ENCODE measurements around the gene CMTM4. TPM values are rescaled to one million over a fixed set of nuclear protein-coding genes. Genes with fewer than 3 reads are reported as not detected.
A peak's percentile ranks its signal among the peaks of the same experiment; 100 is the strongest.

The CMTM4 gene
- total RNA-seq, 4 donors from 2014 or later = 12.7 to 21.2 (median 17.2) TPM

GRCh38 chr16:66660422-66661209 lies 35.9 kb downstream of the CMTM4 start:
- 4 to 14% methylated on average over 2 to 7 of the region's 9 CpGs for WGBS, 2 donors (ENCODE audit: low coverage in 1 of 2)
- no peaks in the 10 kb centered on the region for H3K27me3 ChIP-seq
- peaks cover 0 to 32% (median 9%) of the 10 kb centered on the region in 3 donors for H3K4me1 ChIP-seq
- no peak overlapping the region for H3K4me3 ChIP-seq
- TF ChIP-seq CTCF (IDR thresholded peaks at IDR 0.05) (peak in 2 of 4 experiments; percentile 38 to 44), EP300 (IDR thresholded peaks at IDR 0.05) (no peak), POLR2AphosphoS5 (IDR thresholded peaks at IDR 0.05) (peak; percentile 42)
- ATAC-seq = peak; percentile 93
- no peaks in the 10 kb centered on the region for H3K9me3 ChIP-seq
- peak overlapping the region in 3 of 4 donors; percentile 67 to 76 (median 67) for H3K27ac ChIP-seq
- H3K36me3 ChIP-seq = no peaks in the 10 kb centered on the region

- Histone ChIP-seq H3K4me3 (no peak overlapping the region), H3K27me3 (no peaks in the 10 kb centered on the region), H3K9me3 (no peaks in the 10 kb centered on the region), H3K36me3 (no peaks in the 10 kb centered on the region), H3K4me1 (peaks cover 0 to 32% (median 9%) of the 10 kb centered on the region in 3 donors), H3K27ac (no peak overlapping the region)
- no peak for ATAC-seq
- WGBS, 2 donors (ENCODE audit: low coverage in 1 of 2) = 90% methylated on average over 5 of the region's 5 CpGs; no CpG with 5 or more reads in 1 of the 2 donors
- TF ChIP-seq EP300 (IDR thresholded peaks at IDR 0.05) (no peak), POLR2A (IDR thresholded peaks at IDR 0.05) (no peak), POLR2AphosphoS5 (IDR thresholded peaks at IDR 0.05) (no peak), CTCF (IDR thresholded peaks at IDR 0.05) (no peak)
Measured at GRCh38 chr16:66658860-66659190, 37.7 kb downstream of the CMTM4 start.

- peaks cover 0 to 32% (median 9%) of the 10 kb centered on the region in 3 donors for H3K4me1 ChIP-seq
- WGBS, 2 donors (ENCODE audit: low coverage in 1 of 2) = 62 to 76% methylated on average over 5 to 6 of the region's 6 CpGs
- no peaks in the 10 kb centered on the region for H3K36me3 ChIP-seq
- H3K9me3 ChIP-seq = no peaks in the 10 kb centered on the region
- no peak overlapping the region for H3K27ac ChIP-seq
- no peak for TF ChIP-seq CTCF (IDR thresholded peaks at IDR 0.05)
- TF ChIP-seq POLR2AphosphoS5 (IDR thresholded peaks at IDR 0.05) = no peak
- no peak for TF ChIP-seq POLR2A (IDR thresholded peaks at IDR 0.05)
- no peak for TF ChIP-seq EP300 (IDR thresholded peaks at IDR 0.05)
- H3K27me3 ChIP-seq = no peaks in the 10 kb centered on the region
- H3K4me3 ChIP-seq = no peak overlapping the region
- no peak for ATAC-seq
Measured at GRCh38 chr16:66658143-66658859, 38.2 kb downstream of the CMTM4 start.

GRCh38 chr16:66656547-66656946 lies 40.0 kb downstream of the CMTM4 start:
- WGBS, 2 donors (ENCODE audit: low coverage in 1 of 2) = 90 to 93% methylated on average over 3 of the region's 3 CpGs
- peaks cover 0 to 17% (median 9%) of the 10 kb centered on the region in 3 donors for H3K4me1 ChIP-seq
- no peak for TF ChIP-seq POLR2A (IDR thresholded peaks at IDR 0.05)
- no peak for TF ChIP-seq EP300 (IDR thresholded peaks at IDR 0.05)
- no peak for TF ChIP-seq POLR2AphosphoS5 (IDR thresholded peaks at IDR 0.05)
- no peak for TF ChIP-seq CTCF (IDR thresholded peaks at IDR 0.05)
- H3K27ac ChIP-seq = no peak overlapping the region
- ATAC-seq = no peak
- no peak overlapping the region for H3K4me3 ChIP-seq
- no peaks in the 10 kb centered on the region for H3K27me3 ChIP-seq
- no peaks in the 10 kb centered on the region for H3K9me3 ChIP-seq
- H3K36me3 ChIP-seq = no peaks in the 10 kb centered on the region

Data from gastroesophageal sphincter (tissue), 4 donors.